Liver (tissue), 9 donors: ENCODE measurements around the gene PTPRD. TPM values are rescaled to one million over a fixed set of nuclear protein-coding genes. Genes with fewer than 3 reads are reported as not detected.

Source experiments
- DNase-seq: peaks from one replicate; pipeline ENCODE4 v3.0.0-alpha.2; 2017; ENCODE audit warnings: low spot score
- H3K27ac ChIP-seq, 2 donors: one replicate each; pipeline ENCODE4 v1.7.0; 2013; ENCODE audit warnings: inconsistent platforms in 2 of 2, low read length in 2 of 2, control low read depth in 1 of 2, low read depth in 1 of 2, mild to moderate bottlenecking in 1 of 2
- H3K27me3 ChIP-seq, 4 donors: one replicate each; pipeline versions ENCODE4 v1.6.1 to v1.7.0; 2013; ENCODE audit warnings: low read length in 3 of 4, inconsistent platforms in 1 of 4, mild to moderate bottlenecking in 1 of 4, moderate library complexity in 1 of 4; ENCODE audit not compliant: control insufficient read depth in 4 of 4, insufficient read depth in 4 of 4
- H3K36me3 ChIP-seq, 4 donors: one replicate each; pipeline versions ENCODE4 v1.6.1 to v1.7.0; 2013; ENCODE audit warnings: low read length in 3 of 4, mild to moderate bottlenecking in 3 of 4, low read depth in 1 of 4, moderate library complexity in 1 of 4; ENCODE audit not compliant: control insufficient read depth in 4 of 4, insufficient read depth in 3 of 4
- H3K4me1 ChIP-seq, 4 donors: one replicate each; pipeline versions ENCODE4 v1.6.1 to v1.7.0; 2013; ENCODE audit warnings: low read length in 3 of 4, mild to moderate bottlenecking in 3 of 4, moderate library complexity in 1 of 4; ENCODE audit not compliant: control insufficient read depth in 4 of 4, insufficient read depth in 4 of 4
- H3K4me3 ChIP-seq, 3 donors: one replicate each; pipeline versions ENCODE4 v1.6.1 to v1.7.0; 2013; ENCODE audit warnings: low read length in 3 of 3, control low read depth in 1 of 3, low read depth in 1 of 3, mild to moderate bottlenecking in 1 of 3
- H3K9ac ChIP-seq, 2 donors: one replicate each; pipeline ENCODE4 v1.7.0; 2013; ENCODE audit warnings: low read length in 2 of 2, mild to moderate bottlenecking in 2 of 2, moderate library complexity in 2 of 2, control low read depth in 1 of 2, low read depth in 1 of 2
- H3K9me3 ChIP-seq, 4 donors: one replicate each; pipeline versions ENCODE4 v1.6.1 to v1.7.0; 2013; ENCODE audit warnings: low read length in 3 of 4; ENCODE audit not compliant: control insufficient read depth in 4 of 4
- ATF3 ChIP-seq: IDR thresholded peaks from 2 replicates; pipeline ENCODE4 v1.6.1; 2016; ENCODE audit warnings: antibody characterized with exemption
- CTCF ChIP-seq: fragments of 150-350 bp; IDR thresholded peaks from 2 replicates; pipeline ENCODE4 v1.5.1; 2017; ENCODE audit warnings: improper control_type of control experiment, low read depth, low read length; ENCODE audit not compliant: missing input control
- EGR1 ChIP-seq, 2 donors: IDR thresholded peaks; 2 replicates each; pipeline ENCODE4 v1.6.1; 2016 to 2018; ENCODE audit warnings: antibody characterized with exemption in 2 of 2, low read depth in 2 of 2
- FOXA2 ChIP-seq: IDR thresholded peaks from 2 replicates; pipeline ENCODE4 v1.6.1; 2016; ENCODE audit warnings: antibody characterized with exemption
- HNF4A ChIP-seq, 2 donors: conservative IDR thresholded peaks; 2 replicates each; pipeline ENCODE4 v1.6.1; 2016; ENCODE audit warnings: antibody characterized with exemption in 2 of 2, mild to moderate bottlenecking in 2 of 2
- JUND ChIP-seq, 2 donors: IDR thresholded peaks; 2 replicates each; pipeline ENCODE4 v1.6.1; 2016; ENCODE audit warnings: antibody characterized with exemption in 2 of 2
- MAX ChIP-seq: IDR thresholded peaks from 2 replicates; pipeline ENCODE4 v1.6.1; 2016; ENCODE audit warnings: antibody characterized with exemption
- NR2F2 ChIP-seq: IDR thresholded peaks from 2 replicates; pipeline ENCODE4 v1.6.1; 2016; ENCODE audit warnings: antibody characterized with exemption
- RAD21 ChIP-seq, 2 donors: IDR thresholded peaks; 2 replicates each; pipeline ENCODE4 v1.6.1; 2016; ENCODE audit warnings: antibody characterized with exemption in 2 of 2, mild to moderate bottlenecking in 2 of 2
- REST ChIP-seq: IDR thresholded peaks from 2 replicates; pipeline ENCODE4 v1.6.1; 2016; ENCODE audit warnings: antibody characterized with exemption, mild to moderate bottlenecking
- RXRA ChIP-seq, 2 donors: IDR thresholded peaks; 2 replicates each; pipeline ENCODE4 v1.6.1; 2017 to 2018; ENCODE audit warnings: antibody characterized with exemption in 2 of 2, mild to moderate bottlenecking in 1 of 2
- SP1 ChIP-seq: IDR thresholded peaks from 2 replicates; pipeline ENCODE4 v1.6.1; 2018; ENCODE audit warnings: antibody characterized with exemption, mild to moderate bottlenecking
- YY1 ChIP-seq: IDR thresholded peaks from 2 replicates; pipeline ENCODE4 v1.6.1; 2016; ENCODE audit warnings: antibody characterized with exemption, mild to moderate bottlenecking
- ZBTB33 ChIP-seq: IDR thresholded peaks from 2 replicates; pipeline ENCODE4 v1.6.1; 2016; ENCODE audit warnings: antibody characterized with exemption
- WGBS: extraction: QIAGEN DNeasy Blood & Tissue Kit; methylation state at CpG from one replicate; pipeline ENCODE4 v1.1.7; 2013; 5-methylcytosine and 5-hydroxymethylcytosine counted together
- polyA plus RNA-seq, 2 donors: library from polyadenylated mRNA; stranded (reverse) in 1 of 2; unstranded in 1 of 2; fragments of 200-250 nt in 1 of 2; fragments of >200 nt in 1 of 2; fragmentation: Nextera tagmentation in 1 of 2; extraction: Ambion mirVana in 1 of 2; gene quantifications; one replicate each; pipeline versions ENCODE4 v1.2.1 to v1.2.3, GENCODE V29; 2013 to 2015
- total RNA-seq, 2 donors: library from RNA; depleted of rRNA; stranded (reverse); fragments of >200 nt; gene quantifications; one replicate each; pipeline ENCODE4 v1.2.3, GENCODE V29; 2014
- donor health status: healthy.
- donor health status: healthy.
- donor health status: healthy.
- donor health status: healthy.
- donor health status: healthy.

PTPRD gene
- total and polyA plus RNA-seq, 4 donors, result 0.78 to 34.2 (median 4.7) TPM

- no peak overlapping the region for H3K9ac ChIP-seq
- H3K9me3 ChIP-seq, result no peaks in the 10 kb centered on the region
- no peaks in the 10 kb centered on the region for H3K36me3 ChIP-seq
- no peak overlapping the region for H3K4me3 ChIP-seq
- TF ChIP-seq HNF4A (conservative IDR thresholded peaks at IDR 0.05), result no peak
- TF ChIP-seq RXRA (IDR thresholded peaks at IDR 0.05), result no peak
- TF ChIP-seq RAD21 (IDR thresholded peaks at IDR 0.05), result no peak
- TF ChIP-seq JUND (IDR thresholded peaks at IDR 0.05), result no peak
- TF ChIP-seq EGR1 (IDR thresholded peaks at IDR 0.05; ENCODE audit: low read depth in 2 of 2), result no peak
- WGBS, result 70% methylated on average over 3 of the region's 3 CpGs
- H3K27me3 ChIP-seq, result no peaks in the 10 kb centered on the region
- no peak for DNase-seq
- H3K4me1 ChIP-seq, result no peaks in the 10 kb centered on the region
- H3K27ac ChIP-seq, result no peak overlapping the region
Measured at GRCh38 chr9:10009401-10009800, 603.4 kb downstream of the PTPRD start.

- H3K27ac ChIP-seq, result no peak overlapping the region
- 44% methylated on average over 1 of the region's 1 CpG for whole genome bisulfite sequencing
- no peaks in the 10 kb centered on the region for H3K4me1 ChIP-seq
- TF ChIP-seq ATF3 (no peak), MAX (no peak), NR2F2 (no peak), FOXA2 (no peak), REST (no peak), SP1 (no peak), RAD21 (IDR thresholded peaks at IDR 0.05) (no peak), YY1 (no peak), CTCF (no peak), ZBTB33 (no peak)
- DNase-seq, result no peak
- no peaks in the 10 kb centered on the region for H3K36me3 ChIP-seq
- no peaks in the 10 kb centered on the region for H3K9me3 ChIP-seq
- H3K9ac ChIP-seq, result no peak overlapping the region
- H3K27me3 ChIP-seq, result no peaks in the 10 kb centered on the region
- H3K4me3 ChIP-seq, result no peak overlapping the region
Measured at GRCh38 chr9:10008101-10008799, 604.6 kb downstream of the PTPRD start.
